Dermis blood vessel endothelial cell (primary cell): Measurements from ENCODE around the gene XIRP2. TPM values are rescaled to one million over a fixed set of nuclear protein-coding genes. Genes with fewer than 3 reads are reported as not detected.

Experiments
- DNase-seq: peaks from one replicate; pipeline ENCODE4 v3.0.0; 2010
- total RNA-seq: library from RNA; depleted of rRNA; stranded (reverse); fragments of >200 nt; gene quantifications from 2 replicates; pipeline ENCODE4 v1.2.3, GENCODE V29; 2014

XIRP2 gene, protein sequence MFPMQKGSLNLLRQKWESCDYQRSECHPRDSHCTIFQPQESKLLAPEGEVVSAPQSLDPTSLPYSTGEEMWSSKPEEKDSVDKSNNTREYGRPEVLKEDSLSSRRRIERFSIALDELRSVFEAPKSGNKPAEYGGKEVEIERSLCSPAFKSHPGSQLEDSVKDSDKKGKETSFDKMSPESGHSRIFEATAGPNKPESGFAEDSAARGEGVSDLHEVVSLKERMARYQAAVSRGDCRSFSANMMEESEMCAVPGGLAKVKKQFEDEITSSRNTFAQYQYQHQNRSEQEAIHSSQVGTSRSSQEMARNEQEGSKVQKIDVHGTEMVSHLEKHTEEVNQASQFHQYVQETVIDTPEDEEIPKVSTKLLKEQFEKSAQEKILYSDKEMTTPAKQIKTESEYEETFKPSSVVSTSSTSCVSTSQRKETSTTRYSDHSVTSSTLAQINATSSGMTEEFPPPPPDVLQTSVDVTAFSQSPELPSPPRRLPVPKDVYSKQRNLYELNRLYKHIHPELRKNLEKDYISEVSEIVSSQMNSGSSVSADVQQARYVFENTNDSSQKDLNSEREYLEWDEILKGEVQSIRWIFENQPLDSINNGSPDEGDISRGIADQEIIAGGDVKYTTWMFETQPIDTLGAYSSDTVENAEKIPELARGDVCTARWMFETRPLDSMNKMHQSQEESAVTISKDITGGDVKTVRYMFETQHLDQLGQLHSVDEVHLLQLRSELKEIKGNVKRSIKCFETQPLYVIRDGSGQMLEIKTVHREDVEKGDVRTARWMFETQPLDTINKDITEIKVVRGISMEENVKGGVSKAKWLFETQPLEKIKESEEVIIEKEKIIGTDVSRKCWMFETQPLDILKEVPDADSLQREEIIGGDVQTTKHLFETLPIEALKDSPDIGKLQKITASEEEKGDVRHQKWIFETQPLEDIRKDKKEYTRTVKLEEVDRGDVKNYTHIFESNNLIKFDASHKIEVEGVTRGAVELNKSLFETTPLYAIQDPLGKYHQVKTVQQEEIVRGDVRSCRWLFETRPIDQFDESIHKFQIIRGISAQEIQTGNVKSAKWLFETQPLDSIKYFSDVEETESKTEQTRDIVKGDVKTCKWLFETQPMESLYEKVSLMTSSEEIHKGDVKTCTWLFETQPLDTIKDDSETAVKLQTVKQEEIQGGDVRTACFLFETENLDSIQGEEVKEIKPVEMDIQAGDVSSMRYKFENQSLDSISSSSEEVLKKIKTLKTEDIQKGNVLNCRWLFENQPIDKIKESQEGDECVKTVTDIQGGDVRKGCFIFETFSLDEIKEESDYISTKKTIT (N-terminal part only)
- total RNA-seq: 0.23 TPM in 1 of 2 replicates, not detected in the other

DNA sequence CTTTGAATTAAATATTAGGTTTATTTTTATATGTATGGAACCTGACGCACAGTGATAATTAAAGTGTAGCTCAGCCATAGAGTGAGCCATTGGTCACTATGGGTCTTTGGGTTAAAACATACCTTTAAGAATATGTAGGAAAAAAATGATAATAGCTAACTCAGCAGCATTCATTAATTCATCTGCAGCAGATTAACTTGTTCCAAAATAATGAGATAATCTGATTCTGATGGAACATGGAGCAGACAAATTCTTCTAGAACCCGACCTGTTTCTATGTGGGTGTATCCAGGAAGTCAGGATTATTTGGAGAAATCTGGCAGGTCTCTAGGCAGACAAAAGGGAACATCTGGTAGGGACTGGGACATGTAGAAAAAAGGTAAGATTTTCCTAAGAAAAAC, at the start of gene XIRP2:
TSS of gene XIRP2 (plus strand) at position 301 of the 400 bp plus-strand sequence. CDS start 15,003 bp downstream, outside the sequence.
- DNase-seq: no peak

DNA sequence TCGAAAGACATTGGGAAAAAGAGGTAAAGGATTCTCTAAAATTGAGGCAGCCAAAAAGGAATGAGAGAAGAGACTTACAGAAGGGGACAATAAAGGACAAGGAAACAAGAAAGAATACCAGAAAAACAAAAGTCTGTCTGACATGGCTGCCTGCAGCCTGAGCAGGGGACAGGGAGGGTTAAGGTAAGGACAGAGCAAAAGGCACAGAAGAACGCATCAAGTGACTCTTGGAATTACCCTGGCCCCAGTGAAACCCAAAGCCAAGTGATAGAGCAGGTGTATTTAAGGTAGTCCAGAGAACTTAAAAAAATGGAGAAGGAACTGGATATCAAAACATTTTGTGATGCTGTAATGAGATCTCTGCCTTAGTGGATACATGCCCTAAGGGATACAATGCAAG, 47.1 kb upstream of the XIRP2 start:
- no peak for DNase-seq

DNA sequence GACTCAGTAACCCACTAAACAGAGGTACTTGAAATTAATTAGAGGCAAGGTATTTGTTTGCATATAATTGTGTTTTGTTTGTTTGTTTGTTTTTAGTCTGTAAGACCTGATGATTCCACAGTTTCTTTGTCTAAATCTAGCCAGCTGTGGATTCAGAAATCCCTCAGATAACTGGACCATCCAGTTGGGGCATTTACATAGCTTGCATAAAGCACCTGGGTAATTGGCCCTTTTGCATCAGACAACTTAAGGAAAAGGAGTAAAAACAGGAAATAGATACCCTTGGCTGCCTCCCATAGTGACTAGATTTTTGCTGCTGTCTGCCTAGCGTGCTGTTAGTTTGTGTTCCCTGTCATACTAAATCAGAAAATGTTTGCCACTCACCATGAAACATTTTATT, 46.6 kb upstream of the XIRP2 start:
- no peak for DNase-seq

DNA sequence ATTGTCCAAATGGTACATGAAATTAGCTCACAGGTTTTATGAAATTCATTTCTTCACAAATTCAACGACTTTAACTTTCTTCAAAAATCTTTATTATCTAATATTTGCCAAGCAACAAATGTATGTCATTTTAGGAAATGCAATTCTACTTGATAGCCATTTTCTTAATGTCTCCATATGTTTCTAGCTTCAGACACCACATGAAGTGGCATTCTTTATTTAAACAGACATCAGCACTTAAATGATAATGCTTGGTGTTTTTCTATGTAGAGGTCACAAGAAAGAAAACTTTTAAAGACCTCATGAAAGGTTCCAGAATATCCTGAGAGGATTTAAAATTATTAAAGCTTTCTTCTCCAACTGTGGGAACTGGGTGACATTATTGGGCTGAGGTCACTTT, 44.2 kb upstream of the XIRP2 start:
- no peak for DNase-seq

DNA sequence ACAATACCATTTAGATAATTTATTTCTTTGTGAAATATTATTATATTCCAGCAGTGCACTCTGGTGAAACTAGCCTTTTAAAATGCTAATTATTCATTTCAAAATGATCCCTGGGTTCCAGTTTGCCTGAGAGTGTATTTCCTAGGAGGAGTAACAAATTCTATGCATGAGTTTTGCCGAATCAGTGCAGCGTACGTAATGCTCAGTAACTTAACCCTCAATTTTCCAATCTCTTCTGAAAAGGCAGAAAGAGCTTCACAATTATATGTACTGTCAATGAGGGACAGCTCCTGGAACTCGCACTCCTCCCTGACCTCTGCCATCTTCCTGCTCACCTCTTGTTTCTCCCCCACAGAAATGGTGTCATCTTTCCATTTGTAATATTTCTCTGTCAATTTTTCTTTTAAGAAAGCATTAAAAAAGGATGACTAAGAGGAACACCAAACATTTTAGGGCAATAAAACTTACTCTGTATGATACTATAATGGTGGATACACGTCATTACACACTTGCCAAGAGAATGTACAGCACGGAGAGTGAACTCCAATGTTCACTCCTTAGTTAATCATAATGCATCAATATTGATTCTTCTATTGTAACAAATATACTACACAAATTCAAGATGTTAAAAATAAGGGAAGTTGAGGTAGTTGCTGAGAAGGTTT, 25.7 kb upstream of the XIRP2 start:
- DNase-seq: no peak

DNA sequence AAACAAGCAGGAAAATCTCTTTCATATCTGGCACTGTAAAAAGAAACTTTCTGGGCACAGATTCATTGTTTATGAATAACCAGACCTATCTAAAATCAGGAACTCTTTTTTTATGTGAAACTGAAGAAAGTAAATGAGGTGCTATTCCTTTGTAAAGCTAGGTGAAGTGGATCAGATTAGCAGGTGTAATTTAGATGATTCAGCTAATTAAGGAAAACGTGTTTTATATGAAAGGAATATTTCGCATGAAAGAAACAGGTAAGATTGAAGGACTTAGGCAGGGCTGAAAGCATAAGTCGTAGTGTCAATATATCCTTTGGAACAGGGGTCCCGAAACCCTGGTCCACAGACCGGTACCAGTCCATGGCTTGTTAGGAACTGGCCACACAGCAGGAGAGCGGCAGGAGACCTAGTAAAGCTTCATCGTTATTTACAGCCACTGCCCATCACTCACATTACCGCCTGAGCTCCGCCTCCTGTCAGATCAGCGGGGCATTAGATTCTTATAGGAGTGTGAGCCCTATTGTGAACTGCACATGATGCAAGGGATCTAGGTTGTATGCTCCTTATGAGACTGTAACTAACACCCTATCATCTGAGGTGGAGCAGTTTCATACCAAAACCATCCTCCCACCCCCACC, 20.3 kb upstream of the XIRP2 start:
- DNase-seq: no peak

DNA sequence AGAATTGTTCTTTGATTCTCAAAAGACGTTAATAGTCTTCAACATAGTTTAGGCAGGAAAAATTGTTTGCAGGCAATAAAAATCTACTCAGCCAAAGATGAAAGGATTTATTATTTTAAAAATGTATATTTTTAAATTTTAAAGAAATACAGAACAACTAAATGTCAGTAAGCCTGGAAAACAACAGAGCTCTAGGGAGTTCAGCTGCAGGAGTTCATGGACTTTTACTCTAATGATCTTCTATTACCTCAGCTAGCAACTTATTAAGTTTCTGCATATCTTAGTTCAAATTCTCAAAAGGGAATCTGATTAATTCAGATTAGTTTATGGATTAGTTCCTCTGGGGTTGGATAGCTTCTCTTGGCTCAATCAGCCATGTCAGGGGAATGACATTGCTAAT, 17.9 kb upstream of the XIRP2 start:
- no peak for DNase-seq

DNA sequence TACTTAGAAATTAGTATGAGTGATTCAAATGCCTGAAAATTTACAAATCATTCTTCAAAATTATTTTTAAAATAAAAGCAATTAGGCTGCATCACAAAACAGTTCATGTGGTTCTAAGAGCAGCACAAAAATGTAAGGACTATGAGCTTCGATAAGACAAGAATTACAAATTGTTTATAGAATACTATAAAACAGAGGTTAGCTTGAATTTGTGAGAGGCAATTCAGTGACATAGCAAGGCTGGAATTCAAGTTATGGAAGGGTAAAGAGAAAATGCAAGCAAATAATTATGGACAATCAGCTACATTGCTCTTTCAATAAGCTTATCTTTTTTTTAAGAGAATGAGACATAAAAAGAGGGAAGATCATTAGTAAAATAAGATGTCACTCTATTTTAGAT, 7.1 kb upstream of the XIRP2 start:
- no peak for DNase-seq

DNA sequence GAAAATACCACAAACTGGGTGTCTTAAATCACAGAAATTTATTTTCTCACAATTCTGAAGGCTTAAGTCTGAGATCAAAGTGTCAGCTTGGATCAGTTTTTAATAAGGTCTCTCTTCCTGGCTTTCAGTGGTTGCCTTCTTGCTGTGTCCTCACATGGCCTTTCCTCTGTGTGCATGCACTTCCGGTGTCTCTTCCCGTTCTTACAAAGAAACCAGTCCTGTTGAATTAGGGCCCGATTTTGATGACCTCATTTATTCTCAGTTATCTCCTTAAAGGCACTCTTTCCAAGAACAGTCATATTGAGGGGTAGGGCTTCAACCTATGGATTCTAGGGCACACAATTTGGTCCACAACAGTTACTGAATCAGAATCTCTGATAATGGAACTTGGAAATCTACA, 5.4 kb upstream of the XIRP2 start:
- DNase-seq: no peak

DNA sequence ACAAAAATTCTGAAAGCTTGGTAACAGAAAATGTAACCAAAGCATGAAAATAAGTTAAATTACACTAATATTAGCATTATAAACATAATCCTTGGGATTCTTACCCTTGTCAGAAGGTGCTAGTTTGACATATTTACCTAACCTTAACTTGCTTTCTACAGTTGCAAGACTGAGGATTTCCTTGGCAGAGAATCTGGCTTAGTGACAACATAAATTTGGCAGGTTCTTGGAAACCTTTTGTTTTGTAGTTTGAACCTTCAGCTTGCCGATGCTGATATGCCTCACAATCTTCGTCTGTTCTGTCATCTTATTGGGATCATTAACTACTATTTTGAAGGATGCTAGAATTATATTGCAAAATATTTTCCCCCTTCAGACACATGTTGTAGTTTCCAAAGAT, 3.4 kb downstream of the XIRP2 start:
- DNase-seq: no peak

DNA sequence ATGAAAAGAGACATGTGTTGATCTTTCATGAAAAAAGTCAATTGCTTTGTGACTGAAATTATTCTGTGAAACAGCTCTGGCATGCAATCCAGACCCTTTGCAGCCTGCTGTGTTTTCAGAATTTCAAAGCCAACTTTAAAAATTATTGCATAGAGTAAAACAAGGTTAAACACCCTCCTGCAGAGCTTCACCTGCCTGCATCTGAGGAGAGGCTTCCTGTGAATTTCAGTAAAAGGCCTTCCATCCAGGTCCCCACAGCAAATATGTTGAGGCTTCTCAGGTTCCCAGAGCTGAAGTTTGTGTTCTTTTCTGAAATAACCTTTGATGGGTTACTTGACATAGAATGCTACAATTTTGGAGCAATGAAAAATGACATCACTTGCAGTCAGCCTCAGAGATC, 4.1 kb downstream of the XIRP2 start:
- no peak for DNase-seq

DNA sequence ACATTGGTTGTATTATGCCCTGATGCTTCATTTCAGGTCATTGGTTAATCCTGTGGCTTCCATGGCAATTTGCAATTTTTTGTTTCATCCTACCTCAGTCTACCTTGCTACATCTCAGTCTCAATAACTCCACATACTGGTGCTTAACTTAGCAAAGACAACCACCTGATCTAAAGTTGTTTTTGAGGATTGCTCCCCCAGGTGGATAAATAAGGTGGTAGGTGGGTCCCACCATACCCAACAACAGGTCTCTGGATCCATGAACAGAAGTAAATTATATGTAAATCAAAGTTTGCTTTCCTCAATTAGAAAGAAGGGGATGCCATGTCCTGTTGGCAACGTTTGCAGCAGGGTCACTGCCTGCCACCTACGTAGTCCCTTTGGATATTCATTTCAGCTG, 7.0 kb downstream of the XIRP2 start:
- DNase-seq: no peak

DNA sequence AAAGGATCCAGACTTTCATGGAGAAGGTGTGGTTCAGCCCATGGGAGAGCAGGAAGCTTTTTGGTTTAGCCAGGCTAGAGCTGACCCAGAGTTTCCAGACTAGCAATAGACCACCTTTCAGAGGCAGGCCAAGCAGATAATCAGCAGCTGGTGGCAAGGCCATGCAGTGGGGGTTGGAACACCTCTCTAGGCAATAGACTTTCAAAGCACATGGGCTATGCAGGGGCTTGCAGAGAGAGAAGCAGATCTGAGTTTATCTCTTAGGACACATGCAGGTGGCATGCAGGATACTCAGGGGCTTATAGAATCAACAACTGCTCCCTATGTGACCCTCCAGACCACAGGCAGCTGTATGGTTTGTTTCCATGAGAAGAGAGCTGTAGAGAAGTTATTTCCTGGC, 9.4 kb downstream of the XIRP2 start:
- no peak for DNase-seq

DNA sequence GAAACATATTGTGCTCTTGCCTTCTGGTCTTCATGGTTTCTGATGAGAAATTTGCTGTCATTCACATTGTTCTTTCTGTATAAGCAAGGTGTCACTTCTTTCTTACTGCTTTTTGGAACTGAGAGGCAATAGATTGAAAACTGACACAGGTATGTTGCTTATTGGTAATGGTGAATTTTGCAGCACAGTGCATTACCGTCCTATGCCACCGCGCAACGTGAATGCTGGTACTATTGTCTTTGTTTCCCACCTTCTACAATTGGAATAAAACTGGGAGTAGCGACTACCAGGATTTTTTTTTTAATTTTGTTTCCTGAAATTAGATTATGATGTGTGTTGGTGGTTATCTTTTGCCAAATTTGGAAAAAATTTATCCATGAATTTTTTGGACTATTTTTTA, 11.4 kb downstream of the XIRP2 start:
- DNase-seq: no peak

DNA sequence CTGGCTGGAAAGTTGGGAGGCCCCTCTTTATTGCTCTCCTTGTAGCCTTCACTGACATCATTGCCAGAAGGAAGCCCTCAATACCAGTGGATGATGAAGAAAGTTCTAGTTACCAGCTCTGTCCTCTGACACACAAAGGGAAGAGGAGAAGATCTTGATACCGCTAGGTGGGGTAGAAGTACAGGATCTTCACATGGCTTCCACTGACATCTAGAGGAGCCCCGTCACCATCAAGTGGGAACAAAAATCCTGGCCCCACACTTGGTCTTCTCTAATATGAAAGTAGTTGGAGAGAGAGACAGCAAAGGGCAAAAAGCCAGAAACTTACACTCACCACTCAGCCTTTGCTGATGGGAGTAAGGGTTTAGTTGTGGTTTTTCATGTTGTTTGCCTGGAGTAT, 12.4 kb downstream of the XIRP2 start:
- no peak for DNase-seq

DNA sequence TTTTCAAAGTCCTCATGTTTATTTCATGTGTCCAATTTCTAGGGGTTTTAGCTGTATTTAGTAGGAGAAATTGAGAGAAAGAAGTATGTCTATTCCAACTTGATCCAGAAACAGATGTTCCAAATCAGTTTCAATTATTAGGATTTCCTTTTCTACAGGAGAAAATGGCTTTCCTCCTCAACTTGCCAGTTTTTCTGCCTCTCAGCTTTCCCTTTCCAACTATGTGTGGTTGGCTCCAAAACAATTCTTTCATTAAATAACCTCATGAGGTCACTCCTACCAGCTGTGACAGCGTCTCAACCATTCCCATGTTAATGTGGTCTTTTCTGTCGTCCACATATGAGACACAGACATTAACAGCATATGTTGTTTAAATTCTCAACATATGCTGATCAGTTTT, 13.1 kb downstream of the XIRP2 start:
- DNase-seq: no peak

DNA sequence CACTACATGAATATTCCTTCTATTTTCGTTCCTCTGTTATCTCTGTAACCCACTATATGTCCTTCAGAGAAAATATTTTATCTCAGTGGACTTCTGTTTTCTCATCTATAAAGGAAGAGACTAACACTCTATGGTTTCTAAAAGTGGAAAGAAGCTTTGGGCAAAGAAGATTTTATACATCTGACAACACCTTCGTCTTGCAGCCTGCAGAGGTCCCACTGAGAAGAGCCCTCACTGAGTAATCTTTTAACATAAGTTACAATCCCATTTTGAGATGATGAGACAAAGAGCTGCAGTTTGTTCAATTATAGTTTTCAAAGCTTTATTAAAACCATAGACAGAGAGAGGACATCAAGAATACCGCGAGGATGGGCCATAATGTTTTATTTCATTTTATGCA, 28.7 kb downstream of the XIRP2 start:
- no peak for DNase-seq

DNA sequence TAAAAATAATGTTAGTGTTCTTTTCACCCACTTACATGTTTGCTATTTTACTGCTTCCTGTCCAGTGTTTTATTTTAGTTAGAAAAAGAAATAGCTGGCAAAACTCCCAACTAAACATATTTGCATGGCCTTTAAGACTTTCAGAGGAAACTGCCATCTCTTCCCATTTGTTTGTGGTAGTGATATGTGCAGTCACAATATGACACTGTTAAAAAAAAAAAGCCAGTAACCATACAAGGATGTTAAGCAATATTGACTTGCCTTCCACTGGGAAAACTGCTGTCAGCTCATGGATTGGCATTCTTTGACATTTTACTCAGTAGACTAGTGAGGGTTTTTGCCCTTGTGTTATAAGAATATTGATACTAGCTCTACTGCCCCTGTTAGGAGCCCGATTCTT, 29.1 kb downstream of the XIRP2 start:
- DNase-seq: no peak

DNA sequence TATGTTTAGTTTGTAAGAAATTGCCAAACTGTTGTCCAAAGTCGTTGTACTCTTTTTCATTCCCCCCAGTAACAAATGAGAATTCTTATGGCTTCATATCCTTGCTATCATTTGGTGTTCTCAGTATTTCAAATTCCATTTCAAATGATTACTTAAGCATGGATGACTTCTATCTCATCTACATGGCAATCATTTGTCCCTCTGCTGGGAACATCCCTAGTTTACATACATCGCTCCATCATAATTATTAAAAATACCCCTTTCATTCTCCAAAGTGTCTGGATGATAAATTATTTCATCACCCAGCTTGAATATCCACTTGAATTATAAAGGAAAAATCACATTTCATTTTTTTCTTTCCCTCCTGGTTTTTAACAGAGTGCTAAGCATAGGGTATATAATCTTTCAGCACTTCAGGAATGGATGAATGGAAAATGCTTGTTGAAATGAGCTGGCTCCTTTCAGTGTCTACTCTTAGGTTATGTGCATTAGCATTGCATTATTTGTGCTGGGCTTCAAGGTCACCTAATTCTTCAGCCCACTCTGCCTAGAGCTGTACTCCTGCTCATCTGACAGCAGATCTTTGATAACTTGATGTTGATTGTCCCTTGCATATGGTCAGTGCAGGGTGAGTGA, 33.1 kb downstream of the XIRP2 start:
- no peak for DNase-seq

DNA sequence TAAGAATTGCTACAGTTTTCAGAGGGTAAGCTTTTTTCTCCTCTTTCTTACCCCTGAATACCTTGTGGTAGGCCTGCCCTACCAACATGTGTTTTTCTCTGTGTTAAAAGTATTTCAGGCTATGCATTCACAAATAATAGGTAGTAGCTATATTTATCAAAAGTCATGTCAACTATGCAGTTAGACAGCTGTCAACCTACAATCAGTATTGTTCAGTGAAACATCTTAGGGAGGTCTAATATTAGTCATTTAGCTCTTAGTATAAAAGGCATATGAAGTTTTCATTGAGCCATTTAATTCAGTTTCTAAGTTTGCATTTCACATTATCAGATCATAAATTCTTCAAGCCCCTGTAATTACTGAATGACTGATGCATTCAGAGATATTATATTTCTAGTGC, 36.7 kb downstream of the XIRP2 start:
- no peak for DNase-seq

DNA sequence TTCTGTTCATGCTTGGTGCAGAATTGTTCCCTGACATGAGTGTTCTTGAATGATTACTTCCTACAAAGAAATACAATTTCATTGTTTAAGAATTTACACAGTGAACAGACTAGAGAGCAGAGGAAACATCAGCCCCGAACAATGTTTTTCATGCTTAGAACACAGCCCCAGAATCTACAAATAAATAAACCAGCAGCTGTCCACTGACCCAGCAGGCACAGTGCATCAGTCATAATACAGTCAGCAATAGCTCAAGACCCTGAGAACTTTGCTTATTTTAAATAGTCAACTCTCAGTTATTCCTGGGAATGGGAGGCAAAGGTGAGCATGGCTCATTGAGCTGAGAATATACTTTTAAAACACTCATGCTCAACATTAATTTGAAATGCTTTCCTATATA, 38.4 kb downstream of the XIRP2 start:
- no peak for DNase-seq

DNA sequence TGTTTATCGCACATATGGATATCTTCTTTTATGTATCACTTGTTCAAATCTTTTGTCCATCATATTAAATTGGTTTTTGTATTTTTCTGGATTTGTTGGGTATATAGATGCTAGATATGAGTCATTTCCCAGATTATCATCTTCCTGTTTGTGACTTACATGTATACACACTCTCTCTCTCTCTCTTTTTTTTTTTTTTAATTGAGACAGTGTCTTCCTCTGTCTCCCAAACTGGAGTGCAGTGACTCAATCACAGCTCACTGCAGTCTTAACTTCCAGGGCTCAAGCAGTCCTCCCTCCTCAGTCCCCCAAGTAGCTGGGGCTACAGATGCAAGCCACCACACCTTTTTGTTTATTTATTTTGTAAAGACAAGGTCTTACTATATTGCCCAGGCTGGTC, 43.8 kb downstream of the XIRP2 start:
- no peak for DNase-seq
